GM19397 (cell line): Measurements from ENCODE around the gene INPP5A.

Experiments
- ATAC-seq: cut with Tn5 transposase; IDR thresholded peaks from one replicate; pipeline ENCODE4 v1.9.1; 2021; ENCODE audit warnings: mild to moderate bottlenecking, moderate library complexity; ENCODE audit not compliant: unreplicated experiment

Gene INPP5A

DNA sequence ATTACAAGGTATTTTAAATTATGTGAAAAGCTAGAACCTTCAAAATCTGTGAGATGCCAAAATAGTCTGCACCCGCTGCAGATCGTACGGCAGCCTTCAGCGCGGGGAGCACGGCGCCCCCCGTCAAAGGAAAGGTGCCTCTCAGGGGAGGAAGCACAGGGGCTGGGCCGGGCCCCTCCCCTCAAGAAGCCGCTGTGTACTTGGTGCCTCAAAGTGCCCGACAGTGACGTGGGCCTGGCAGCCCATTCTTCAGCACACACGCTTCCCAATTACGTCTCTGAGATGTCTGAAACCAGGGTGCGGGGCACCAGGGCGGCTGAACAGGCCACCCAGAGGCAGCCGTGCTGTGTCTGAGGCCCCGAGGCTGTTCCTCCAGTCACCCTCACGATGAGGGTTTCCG, 116.1 kb downstream of the INPP5A start:
- no peak for ATAC-seq

DNA sequence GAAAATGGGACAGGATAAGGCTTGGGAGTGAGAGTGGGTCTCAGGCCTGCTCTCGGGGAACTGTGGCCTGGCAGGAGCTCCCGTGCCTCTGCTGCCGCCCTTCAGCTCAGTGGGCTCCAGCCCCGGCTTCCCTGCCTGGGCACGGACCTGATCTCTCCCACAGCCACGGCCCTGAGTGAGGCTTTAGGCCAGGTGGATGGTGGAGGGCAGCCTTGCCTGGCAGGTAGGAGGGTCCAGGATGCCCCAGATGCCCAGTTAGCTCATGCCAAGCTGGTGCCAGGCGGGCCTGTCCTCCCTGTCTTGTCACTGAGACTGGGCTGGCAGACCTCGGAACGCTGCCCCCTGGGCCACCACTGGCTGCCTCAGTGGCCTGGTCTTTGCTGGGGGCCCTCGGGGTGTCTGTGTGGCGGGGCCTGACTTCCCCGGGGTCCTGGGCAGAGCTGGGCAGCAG, 116.6 kb downstream of the INPP5A start:
- no peak for ATAC-seq

DNA sequence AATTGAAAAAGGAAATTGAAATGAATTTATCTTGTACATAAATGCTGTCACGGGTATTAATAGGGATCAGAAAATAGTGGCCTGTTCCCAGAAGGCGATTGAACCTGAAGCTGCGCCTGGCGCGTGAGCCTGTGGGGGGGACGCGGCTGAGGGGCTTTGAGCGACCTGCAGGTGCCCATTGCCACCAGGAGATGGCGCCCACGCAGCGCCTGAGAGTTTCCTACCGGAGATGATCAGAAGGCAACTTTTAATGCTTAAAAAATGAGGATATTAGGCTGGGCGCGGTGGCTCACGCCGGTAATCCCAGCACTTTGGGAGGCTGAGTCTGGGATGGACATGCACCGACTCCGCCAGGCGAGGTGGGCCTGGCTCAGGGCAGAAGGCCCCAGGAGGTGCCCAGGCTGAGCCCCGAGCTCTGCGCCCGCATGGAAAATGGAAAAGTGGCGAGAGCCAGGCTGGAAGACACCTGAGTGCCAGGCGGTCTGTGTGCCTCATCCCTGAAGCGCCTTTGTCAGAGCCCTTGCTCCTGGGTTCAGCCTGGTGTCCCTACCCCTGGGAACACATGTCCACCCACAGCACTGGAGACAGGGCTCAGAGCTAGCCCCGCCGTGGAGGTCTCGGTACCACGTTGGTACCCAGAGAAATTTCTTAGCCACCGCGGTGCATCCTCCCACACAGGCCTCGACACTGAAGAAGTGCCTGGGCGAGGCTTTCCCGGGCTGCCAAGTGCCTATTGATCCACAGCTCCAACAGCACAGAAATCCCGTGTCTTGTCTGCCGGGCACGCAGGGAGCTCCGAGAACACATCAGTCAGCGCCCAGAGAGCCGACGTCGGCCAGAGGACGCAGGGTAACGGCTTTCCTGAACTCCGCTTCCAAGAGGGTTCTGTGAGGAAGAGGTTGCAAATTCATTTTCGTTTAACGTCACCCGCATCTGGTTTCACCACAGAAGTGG, 117.4 kb downstream of the INPP5A start:
- no peak for ATAC-seq

DNA sequence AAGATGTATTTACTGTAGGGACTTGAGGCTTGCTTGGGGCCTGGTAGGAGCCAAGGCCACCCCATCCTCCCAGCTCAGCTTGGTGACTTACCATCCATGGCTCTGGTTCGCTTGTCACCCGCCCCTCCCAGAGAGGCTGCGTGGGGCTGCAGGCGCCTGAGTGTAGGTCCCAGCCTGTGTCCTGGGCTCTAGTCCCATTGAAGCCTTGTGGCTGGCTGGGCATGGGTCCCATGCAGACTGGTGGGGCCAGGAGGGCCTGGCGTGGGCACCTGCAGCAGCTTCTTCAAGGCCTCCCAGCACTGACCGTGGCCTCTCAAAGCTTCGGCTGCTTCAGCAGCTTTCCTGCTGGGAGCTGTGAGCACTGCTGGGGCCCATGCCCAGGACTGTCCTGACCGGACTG, 118.1 kb downstream of the INPP5A start:
- ATAC-seq = no peak

DNA sequence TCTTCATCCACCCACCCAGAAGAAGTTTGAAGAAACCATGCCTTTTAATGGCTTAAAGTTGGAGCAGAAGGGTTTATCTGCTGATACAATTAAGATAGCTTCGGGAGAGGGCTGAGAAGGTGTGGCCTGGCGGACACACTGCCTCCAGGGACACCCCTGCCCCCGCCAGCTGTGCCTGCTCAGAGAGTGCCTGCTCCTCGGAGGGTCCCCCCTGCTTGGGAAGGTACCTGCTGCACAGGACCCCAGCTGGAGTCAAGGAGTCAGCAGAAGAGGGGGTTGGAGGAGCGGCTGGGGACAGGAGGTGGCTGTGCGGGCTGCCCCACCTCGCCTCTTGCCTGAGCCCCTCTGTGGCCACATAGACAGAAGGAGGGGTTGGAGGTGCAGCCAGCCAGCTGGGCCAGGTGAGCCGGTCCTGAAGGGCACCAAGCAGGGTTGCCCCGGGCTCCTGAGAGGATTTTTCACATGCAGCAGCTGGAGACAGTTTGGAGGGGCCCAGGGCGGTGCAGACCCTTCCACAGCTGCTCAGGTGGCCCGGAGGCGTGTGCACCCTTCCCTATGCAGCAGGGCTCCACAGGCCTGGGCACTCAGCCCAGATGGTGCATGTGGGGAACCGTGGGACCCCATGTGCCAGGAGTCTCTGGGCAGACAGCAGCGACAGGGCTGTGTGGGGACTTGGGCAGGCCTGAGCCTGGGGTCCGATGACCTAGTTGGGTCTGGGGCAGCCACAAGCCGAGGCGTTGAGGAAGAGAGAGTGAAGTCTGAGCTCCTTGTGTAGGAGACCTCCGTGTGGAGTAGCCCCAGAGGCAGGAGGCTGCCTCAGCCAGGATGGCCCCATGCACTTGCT, 118.9 kb downstream of the INPP5A start:
- no peak for ATAC-seq

DNA sequence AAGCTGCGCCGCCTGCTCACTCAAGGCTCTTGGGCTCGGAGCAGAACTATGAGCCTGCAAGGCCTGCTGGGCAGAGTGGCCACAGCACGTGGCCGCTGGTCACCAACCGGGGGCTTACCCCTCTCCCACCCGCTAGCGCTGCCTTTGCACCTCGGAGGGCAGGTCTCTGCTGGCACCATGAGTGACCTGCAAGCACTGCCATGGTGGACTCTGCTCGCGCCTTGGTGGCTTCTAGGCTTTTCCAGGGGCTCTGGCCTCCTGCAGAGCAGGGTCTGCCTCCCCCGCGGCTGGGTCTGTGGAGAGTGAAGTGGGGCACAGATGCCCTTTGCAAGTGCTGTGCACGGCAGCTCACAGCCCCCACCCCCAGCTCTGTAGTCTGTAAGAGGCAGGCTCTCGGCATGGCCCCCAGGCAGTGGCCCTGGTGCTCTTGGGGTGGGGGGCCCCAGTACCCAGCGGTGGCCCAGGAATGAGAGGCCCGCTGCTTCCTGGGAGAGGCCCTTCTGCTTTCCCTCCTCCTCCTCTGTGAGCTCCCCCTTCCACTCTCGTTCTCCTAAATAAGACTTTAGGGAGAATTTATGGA, 119.6 kb downstream of the INPP5A start:
- no peak for ATAC-seq

DNA sequence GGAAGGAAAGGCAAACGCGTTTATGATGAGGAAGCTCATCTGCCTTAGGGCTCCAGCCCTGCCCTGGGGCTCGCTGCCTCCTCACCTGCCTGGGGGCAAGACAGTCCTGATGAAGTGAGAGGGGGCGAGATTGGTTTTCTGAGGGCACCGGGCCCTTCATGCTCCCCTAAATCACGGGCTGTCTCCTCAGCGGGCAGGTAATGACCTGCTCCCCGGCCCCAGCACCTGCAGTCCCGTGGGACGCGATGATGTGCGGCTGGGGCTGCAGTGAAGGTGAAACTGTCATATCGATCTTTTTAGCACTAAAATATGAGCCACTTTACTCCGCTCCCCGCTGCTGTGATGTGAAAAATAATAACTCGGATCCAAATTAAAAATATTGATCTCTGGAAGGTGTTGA, 120.2 kb downstream of the INPP5A start:
- no peak for ATAC-seq

DNA sequence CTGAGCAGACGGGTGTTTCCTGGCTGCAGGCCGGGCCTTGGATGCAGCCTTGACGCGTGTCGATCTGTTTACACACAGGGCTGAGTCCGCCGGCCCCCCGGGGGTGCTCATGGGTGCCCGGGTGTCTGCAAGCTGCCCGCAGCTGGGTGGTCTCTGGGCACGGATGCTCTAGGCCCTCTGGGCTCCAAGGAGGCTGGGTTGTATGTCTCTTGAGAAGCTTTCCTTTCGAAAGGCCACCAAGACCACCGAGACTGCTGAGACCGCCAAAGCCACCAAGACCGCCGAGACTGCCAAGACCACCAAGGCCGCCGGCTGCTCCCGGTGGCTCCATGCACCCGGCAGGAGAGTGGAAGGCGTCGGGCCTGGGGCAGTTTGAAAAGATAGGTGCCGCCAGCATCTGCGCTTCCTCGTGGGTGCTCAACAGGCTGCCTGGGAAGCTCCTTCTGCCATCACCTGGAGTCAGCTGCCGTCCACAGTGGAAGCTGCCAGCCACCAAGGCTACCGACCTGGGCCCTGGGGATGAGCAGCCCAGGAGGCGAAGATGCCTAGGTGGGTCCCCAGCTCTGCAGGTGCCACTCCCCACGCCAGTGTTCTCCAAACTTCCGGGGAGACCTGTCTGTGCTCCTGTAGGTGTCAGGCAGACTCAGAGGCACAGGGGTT, 121.1 kb downstream of the INPP5A start:
- ATAC-seq = no peak

DNA sequence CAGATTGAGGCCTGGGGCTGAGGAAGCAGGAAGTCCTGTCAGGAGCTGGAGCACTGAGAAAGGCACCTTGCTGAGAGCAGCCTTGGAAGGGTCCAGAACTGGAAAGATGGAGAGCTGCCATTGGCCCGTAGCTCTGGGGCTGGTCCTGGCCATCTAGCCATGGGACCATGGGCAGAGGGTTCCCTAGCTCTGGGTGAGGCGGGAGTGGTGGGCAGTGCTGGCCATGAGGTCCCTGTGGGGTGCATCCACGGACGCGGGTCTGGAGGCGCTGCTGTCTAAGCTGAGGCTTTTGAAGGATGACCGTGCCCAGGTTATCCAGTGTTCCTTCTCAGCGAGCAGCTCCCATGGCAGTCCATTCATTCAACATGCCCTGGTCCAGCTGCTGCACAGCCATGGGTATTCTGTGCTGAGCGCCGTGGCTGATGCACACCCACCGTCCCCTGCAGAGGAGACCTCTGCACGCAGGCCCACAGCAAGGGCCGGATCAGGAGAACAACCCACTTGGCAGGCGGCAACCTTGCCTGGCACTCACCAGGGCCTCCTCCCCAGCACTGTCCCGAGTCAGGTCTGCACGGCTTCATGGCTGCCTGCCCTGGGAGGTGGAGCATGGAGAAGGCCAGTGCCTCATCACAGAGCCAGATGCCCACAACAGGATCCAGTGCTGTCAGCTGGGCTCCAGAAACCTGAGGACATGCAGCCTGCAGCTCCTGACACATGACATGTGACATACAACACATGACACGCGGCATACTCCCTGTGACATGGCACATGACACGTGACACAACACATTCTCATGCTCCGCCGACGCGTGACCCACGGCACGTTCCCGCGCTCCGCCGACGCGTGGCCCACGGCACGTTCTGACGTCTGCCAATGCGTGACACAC, 121.9 kb downstream of the INPP5A start:
- no peak for ATAC-seq

DNA sequence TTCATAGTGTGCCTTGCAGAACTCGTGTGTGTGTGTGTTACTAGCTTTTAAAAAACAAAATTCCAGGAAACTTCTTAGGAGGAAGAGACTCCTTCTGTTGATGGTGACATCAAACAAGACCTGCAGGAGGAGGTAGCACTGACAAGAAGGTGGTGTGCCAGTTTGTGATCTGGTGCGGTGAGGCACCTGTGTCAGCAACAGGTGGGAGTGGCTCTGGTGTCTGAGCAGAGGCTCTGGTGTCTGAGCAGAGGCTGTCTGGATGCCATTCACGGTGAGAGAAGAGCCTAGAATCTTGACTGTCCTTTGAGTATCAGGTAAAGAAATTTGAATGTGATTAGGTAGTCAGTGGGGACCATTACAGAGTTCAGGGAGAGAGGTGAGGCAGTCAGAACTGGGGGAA, 122.8 kb downstream of the INPP5A start:
- ATAC-seq = no peak

DNA sequence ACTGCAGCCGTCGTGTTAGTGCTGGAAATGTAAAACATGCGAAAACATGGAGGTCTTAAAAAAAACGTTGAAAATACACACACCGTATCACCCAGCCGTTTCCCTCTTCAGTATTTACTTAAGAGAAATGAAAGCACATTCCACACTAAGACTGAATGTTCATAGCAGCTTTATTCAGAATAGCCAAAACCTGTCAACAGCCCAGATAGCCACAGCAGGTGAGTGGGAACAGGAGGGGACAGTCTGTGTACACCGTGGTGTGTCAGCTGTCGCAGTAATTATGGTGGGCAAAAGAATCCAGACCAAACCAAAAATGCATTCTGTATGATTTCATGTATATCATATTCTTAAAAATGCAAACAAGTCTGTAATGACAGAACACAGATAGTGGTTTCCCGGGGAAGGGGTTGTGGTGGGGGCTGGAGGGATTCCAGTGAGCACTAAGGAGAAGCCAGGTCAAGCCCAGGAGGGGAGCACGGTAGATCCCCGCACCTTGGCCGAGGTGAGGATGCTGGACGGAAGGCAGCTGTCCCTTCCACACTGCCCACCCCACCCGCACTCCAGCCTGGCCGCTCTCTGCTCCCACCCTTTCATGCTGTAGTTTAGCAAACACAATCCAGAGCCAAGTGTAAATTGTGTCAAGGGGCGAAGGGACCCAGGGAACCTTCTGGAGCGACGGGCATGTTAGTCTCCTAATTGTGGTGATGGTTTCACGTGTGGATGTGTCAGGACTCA, 124.8 kb downstream of the INPP5A start:
- no peak for ATAC-seq

DNA sequence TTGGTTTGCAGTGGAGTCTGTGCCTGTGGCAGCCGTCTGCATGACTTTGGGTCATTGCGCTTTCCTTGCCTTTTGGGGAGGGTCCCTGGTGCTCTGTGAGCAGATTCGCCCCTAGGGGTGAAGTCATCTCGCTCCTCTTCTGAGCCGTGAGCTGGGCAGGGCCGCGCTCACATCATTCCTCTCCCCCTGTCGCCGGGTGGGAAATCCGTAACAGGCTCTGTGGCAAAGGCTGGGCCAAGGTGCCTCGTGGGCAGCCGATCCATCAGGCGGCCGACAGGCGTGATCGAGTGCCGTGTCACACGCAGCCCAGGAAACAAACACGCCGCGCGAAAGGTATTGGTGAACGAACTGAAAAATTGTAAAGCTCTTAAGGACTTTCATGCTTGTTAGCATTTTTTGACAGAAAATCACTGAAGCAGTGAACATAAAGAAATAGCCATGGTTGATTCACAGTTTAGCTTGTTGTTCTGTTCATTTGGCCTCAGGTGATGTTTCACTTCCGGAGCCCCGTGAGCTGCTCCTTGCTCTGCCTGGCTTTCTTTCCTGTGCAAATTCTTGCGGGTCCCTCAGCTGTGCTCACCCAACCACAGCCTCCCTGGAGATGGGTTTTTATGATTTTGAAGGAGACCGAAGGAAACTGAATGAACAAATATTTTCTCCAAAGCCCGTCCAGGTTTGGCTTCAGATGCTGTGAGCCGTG, 126.2 kb downstream of the INPP5A start:
- ATAC-seq = no peak

DNA sequence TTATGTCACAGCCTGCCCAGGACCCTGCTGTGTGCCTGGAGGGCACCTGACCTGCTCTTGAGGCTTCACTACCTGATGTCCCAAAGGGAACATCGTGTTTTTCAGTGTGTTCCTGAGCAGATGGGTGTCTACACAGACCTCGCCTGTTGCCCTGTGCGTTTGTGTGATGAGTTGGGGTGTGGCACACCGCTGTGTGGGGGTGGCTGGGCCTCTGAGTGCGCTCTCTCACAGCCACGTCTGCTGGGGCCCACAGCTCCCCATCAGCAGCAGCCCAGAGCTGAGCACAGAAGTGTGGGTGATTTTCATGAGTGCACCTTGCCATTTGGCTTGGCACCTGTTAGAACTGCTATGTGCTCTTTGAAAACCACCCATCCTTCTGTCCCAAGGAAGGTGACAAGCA, 126.8 kb downstream of the INPP5A start:
- no peak for ATAC-seq

DNA sequence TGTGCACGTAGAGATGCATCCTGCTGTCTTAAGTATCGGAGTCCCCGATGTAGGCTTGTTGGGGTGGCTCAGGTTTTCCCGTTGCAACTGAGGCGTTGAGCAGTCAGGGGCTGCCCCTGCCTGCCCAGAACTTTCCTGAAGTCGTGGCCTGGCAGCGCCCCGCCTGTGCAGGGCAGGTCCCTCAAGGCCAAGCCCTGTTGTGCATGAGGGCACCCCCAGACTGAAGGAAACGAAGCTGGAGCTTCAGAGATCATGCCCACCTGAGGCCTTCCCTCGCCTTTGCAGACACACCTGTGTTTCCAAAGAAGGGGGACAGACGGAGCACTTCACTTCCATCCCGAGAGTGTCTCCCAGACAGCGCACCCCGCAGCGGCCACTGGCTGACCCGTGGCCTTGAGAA, 127.3 kb downstream of the INPP5A start:
- ATAC-seq = no peak

DNA sequence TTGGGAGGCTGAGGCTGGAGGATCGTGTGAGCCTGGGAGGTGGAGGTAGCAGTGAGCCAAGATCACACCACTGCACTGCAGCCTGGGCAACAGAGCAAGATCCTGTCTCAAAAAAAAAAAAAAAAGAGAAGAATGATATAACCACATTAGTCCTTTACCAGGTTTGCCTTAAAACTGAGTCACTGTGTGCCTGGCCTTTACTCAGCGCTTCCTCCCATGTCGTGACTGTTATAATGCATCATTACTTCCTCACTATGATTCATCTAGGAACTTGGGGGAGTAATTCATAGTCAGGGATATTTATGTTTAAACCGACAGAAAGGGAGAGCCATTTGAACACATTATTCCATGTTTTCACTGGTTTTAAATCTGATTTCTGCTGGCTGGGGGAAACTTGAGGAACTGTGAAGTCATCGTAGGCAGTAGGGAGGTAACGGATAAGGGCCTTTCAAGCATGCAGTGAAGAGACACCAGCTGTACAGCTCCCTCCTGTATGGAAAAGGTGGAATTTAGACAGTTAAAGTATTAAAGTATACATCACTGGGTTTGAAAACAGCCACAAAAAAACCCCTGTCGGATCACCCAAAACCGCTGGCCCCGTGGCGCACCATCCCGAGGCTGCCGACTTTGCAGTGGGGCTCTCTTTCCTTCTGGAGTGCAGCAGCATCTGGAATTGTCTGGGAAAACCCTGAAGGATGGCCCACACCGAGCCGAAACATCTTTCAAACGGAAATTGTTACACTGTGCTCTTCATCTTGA, 128.5 kb downstream of the INPP5A start:
- ATAC-seq = no peak

DNA sequence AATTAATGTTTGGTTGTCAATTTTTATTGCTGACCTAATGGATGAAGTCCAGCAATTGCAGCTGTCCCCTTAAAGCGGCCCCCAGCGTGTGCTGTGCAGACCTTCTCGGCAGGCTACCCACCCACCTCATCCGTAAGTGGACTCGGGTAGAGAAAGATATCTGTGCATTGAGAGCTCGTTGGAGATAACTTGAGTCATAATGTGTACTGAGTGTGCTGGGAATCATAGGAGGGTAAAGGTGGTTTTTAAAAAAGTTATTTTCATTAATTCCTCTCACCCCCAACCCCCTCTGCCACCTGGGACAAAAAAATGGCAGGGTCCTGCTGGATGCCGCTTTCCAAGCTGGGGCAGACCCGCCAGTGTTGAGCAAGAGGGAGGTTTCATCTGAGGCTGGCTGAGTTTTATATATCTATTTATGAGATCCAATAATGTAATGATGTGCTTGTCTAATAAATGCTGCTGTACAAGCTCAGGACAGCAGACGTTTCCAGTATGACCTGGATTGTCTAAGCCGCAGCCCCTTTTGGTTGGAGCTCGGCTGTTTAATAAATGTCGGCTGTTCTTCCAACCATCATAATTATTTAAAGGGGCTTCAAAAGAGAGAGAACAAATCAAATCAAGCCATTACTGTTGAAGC, 129.2 kb downstream of the INPP5A start:
- ATAC-seq = no peak

DNA sequence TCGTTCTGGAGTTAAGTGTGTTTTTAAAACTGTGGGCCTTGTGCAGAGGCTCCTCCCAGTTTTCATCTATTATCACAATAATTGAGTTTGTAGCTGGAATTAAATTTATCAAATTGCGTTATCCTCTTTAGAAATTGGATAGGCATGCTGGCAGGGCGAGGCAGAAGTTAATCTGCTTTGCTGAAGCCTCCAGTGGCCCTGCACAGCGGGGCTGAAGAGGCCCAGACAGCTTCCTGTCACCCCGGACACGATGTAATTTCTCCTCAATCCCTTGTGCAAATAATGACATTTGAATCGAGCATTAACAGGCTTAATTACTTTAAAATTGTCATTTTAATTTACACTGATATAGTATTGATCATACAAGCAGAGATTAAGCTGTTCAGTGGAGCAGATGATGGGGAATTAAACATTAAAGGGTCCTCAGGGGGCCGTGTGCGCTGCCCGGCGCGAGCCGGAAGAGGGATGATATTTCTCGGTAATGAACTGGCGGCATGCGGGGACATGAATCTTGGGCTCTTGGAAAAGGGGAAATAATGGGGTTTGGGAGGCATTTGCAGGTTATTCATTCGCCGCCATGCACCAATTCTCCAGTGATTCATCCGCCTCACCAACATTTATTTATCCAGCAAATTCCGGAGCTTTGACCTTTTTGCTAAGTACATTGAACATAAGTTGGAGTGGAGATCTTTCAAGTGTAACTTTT, 129.9 kb downstream of the INPP5A start:
- no peak for ATAC-seq
